22Rv1 (cell line): ENCODE data around the gene DDI2.

Experiments used
- H3K27ac ChIP-seq: fragments of 450-650 bp; 2 replicates; pipeline ENCODE4 v1.5.1; 2017
- ZFX ChIP-seq: fragments of 450-650 bp; IDR thresholded peaks from 2 replicates; pipeline ENCODE4 v1.6.1; 2017; ENCODE audit warnings: antibody characterized with exemption, borderline replicate concordance
- TF ChIP-seq, protein P1 (sequence below): fragments of 450-650 bp; IDR thresholded peaks from 2 replicates; pipeline ENCODE4 v1.5.1; 2017; ENCODE audit warnings: mild to moderate bottlenecking

Gene DDI2

DNA sequence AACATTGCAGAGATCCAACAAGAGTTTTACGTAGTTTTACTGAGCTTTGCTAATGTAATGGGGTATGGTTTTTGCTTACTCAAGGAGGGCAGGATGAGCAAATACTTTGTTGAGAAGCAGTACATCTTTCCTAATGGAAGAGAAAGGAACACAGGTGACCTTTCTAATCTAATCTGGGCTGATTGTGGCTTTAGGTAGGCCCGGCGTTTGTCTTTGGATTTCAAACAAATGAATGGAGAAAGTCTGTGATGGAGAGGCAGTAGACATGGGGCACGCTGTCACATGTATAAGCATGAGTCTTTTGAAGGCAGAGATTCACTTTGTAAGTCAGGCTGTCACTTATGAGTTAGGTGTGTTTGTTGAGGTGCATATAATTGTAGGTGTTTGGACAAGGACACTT, 68.6 kb downstream of the DDI2 start:
- no peak for TF ChIP-seq ZFX
- TF ChIP-seq, protein P1, sequence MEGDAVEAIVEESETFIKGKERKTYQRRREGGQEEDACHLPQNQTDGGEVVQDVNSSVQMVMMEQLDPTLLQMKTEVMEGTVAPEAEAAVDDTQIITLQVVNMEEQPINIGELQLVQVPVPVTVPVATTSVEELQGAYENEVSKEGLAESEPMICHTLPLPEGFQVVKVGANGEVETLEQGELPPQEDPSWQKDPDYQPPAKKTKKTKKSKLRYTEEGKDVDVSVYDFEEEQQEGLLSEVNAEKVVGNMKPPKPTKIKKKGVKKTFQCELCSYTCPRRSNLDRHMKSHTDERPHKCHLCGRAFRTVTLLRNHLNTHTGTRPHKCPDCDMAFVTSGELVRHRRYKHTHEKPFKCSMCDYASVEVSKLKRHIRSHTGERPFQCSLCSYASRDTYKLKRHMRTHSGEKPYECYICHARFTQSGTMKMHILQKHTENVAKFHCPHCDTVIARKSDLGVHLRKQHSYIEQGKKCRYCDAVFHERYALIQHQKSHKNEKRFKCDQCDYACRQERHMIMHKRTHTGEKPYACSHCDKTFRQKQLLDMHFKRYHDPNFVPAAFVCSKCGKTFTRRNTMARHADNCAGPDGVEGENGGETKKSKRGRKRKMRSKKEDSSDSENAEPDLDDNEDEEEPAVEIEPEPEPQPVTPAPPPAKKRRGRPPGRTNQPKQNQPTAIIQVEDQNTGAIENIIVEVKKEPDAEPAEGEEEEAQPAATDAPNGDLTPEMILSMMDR: no peak
- peak overlapping the region; percentile 69 for H3K27ac ChIP-seq

DNA sequence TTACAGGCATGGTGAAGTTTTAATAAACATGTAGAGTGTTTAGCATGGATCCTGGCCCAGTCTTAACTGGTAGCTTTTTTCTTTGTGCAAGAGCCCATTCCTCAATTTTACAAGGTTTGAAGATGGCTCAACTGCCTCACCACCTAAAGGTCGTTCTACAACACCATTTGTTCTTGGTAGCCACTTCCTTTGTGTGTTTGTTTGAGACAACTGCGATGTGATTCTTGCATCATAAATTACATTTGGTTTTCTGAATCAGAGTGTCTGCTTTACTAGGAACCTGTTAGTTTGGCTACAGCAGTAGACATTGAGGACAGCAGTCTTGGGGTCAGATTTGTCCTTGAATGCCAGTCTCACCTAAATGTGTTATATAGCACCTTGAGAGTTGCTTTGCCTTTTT, 70.2 kb downstream of the DDI2 start:
- TF ChIP-seq ZFX: no peak
- TF ChIP-seq, protein P1: no peak
- no peak overlapping the region for H3K27ac ChIP-seq

DNA sequence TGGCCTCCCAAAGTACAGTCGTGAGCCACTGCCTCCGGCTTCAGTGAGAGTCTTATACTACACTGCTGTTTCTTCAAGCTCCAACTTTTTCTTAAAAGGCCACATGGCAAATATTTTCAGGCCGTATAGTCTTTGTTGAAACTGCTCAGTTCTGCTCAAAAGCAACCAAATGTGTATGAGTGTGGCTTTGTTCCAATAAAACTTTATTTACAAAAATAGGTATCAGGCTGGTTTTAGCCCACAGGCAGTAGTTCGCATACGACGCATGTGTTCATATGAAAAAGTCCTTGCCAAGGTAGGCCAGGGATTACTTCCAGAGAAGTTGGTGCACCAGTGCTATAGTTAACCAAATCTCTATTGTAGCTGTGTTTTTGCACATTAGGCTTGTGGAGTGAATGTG, 73.1 kb downstream of the DDI2 start:
- no peak overlapping the region for H3K27ac ChIP-seq
- TF ChIP-seq, protein P1: no peak
- TF ChIP-seq ZFX: no peak

DNA sequence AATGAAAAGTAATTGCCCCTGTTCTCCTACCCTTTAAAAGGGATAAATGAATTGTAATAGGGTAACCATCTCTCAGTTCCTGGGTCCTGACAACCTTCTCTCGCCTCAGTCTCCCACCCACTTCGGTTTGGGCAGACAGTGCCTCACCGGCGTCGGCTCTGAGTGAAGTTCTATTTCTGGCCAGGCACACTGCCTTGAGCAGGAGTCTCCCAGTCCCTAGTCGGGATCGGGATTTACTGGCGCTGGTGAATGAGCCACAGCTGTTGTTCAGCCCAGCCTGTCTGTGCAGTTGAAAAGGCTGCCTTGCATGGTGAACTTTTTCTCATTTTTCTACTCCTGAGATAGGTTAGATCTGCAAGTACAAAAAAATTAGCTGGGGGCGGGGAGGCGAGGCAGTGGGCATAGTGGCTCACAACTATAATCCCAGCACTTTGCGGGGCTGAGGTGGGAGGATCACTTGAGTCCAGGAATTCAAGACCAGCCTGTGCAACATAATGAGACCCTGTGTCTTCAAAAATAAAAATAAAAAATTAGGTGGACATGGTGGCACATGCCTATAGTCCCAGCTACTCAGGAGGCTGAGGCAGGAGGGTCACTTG, 74.3 kb downstream of the DDI2 start:
- TF ChIP-seq, protein P1: no peak
- TF ChIP-seq ZFX: no peak
- H3K27ac ChIP-seq: no peak overlapping the region

DNA sequence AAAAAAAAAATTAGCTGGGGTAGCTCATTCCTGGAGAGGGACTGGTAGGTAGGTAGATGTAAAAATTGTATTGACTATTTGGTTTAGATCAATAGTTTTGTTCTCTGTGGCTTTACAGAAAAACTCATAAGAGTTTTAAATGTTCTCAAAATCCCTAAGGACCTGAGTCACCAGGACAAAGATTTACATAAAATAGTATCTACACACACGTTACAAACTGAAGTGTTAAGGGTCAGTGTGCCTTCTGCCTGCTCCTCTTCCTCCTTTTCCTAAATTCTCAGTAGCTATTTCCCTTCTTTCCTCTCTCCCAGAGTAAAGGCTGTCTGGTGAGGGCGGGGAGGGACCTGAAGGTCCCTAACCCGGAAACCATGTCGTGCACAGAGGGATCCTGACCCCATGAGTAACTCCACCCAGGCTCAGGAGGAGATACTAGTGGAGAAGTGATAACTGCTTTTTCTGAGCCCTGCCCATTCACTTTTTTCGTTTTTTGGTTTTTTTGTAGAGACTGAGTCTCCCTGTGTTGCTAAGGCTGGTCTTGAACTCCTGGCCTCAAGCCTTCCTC, 74.9 kb downstream of the DDI2 start:
- H3K27ac ChIP-seq: no peak overlapping the region
- no peak for TF ChIP-seq ZFX
- TF ChIP-seq, protein P1: no peak

DNA sequence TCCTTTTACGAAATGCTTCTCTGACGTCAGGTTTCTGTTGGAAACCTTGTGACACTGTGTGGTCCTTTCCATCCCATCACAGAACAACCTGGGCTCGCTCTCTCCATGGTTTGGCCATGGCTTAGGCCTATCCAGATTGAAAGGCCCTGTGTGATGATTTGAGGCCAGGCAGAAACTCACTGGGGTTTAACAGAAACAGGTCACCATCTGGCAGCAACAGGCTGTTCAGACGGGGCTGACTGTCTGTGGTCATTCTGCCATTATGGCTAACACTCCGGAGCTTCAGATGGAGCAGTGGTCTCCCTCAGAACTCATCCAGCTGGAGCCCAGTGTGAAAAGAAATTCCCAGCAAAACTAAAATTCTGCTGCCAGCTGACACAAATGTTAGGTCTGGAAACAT, 76.1 kb downstream of the DDI2 start:
- TF ChIP-seq ZFX: no peak
- TF ChIP-seq, protein P1: no peak
- H3K27ac ChIP-seq: no peak overlapping the region

DNA sequence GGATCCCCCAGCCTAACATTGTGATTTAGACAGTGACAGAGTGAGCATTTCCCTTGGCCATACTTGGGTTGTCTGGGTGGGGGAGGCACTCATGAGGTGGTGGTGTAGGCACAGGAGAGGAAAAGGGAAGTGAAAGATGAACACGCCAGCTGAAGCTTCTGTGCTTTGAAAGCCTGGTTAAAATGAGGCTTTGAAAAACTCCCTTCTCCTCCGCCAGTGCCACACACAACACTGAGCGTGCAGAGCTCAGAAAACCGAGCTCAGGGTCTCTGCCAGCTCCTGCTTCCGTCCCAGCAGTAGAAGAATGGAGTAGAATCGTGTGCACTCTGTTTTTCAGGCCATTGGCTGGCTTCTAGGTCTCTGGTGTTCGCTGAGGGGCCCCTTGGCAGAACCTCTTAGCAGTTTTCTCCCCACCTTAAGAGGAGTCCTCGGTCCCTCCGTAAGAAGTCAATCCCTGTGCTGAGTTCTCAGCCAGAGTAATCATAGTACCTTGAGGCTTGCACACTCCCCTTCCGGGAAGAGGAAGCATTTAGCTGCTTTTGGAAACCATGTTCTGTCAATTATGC, 79.8 kb downstream of the DDI2 start:
- H3K27ac ChIP-seq: no peak overlapping the region
- TF ChIP-seq, protein P1: no peak
- no peak for TF ChIP-seq ZFX
